ENCODE results near the gene FOXP2.

Gene FOXP2

DNA sequence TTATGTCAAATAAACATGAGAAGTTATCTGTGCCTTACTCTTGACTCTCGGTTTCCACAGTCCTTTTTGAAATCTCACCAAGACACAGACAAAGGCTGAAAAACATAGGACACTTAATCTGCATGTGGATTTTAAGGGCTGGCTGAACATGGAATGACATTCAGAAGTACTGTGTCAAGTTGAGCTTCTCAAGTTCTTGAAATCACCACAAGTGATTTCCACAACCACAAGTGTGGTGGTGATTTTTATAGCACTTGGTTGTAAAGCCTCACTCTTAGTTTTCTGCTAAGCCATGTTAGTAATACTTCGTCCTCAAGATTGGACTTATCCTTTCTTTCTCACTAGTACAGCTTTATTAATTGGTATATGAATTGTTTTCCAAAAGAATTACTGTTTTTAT lies 29.6 kb downstream of the FOXP2 start:
- DNase-seq (ENCODE audit: extremely low read depth, insufficient read length): no peak
- H3K4me3 ChIP-seq (replicated peaks; ENCODE audit: low read depth, low read length): no peak overlapping the region
- no peaks in the 10 kb centered on the region for H3K36me3 ChIP-seq (ENCODE audit: control insufficient read depth, insufficient read depth, low read length)
- TF ChIP-seq, protein P1, sequence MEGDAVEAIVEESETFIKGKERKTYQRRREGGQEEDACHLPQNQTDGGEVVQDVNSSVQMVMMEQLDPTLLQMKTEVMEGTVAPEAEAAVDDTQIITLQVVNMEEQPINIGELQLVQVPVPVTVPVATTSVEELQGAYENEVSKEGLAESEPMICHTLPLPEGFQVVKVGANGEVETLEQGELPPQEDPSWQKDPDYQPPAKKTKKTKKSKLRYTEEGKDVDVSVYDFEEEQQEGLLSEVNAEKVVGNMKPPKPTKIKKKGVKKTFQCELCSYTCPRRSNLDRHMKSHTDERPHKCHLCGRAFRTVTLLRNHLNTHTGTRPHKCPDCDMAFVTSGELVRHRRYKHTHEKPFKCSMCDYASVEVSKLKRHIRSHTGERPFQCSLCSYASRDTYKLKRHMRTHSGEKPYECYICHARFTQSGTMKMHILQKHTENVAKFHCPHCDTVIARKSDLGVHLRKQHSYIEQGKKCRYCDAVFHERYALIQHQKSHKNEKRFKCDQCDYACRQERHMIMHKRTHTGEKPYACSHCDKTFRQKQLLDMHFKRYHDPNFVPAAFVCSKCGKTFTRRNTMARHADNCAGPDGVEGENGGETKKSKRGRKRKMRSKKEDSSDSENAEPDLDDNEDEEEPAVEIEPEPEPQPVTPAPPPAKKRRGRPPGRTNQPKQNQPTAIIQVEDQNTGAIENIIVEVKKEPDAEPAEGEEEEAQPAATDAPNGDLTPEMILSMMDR (IDR thresholded peaks at IDR 0.05; ENCODE audit: insufficient read depth, low read length, poor library complexity, severe bottlenecking): no peak
- no peaks in the 10 kb centered on the region for H3K27me3 ChIP-seq (replicated peaks; ENCODE audit: control insufficient read depth, insufficient read depth, low read length)

- TF ChIP-seq, protein P1 (IDR thresholded peaks at IDR 0.05; ENCODE audit: insufficient read depth, low read length, poor library complexity, severe bottlenecking): no peak
- no peaks in the 10 kb centered on the region for H3K36me3 ChIP-seq (ENCODE audit: control insufficient read depth, insufficient read depth, low read length)
- H3K27me3 ChIP-seq (replicated peaks; ENCODE audit: control insufficient read depth, insufficient read depth, low read length): no peaks in the 10 kb centered on the region
- no peak overlapping the region for H3K4me3 ChIP-seq (replicated peaks; ENCODE audit: low read depth, low read length)
- DNase-seq (ENCODE audit: extremely low read depth, insufficient read length): no peak
These were observed 35.8 kb downstream of the FOXP2 start for GRCh38 chr7:114450431-114450830.

DNA sequence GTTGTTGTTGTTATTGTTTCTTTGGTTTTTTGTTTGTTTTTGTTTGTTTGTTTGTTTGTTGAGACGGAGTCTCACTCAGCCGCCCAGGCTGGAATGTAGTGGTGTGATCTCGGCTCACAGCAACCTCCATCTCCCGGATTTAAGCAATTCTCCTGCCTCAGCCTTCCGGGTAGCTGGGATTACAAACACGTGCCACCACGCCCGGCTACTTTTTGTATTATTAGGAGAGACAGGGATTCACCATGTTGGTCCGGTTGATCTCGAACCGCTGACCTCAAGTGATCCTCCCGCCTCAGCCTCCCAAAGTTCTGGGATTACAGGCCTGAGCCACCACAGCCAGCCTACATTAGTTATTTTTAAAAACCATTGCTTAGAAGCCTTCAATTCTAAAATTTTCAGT lies 45.0 kb downstream of the FOXP2 start:
- TF ChIP-seq, protein P1 (IDR thresholded peaks at IDR 0.05; ENCODE audit: insufficient read depth, low read length, poor library complexity, severe bottlenecking): no peak
- no peak for DNase-seq (ENCODE audit: extremely low read depth, insufficient read length)
- no peak overlapping the region for H3K4me3 ChIP-seq (replicated peaks; ENCODE audit: low read depth, low read length)
- H3K27me3 ChIP-seq (replicated peaks; ENCODE audit: control insufficient read depth, insufficient read depth, low read length): no peaks in the 10 kb centered on the region
- H3K36me3 ChIP-seq (ENCODE audit: control insufficient read depth, insufficient read depth, low read length): no peaks in the 10 kb centered on the region

DNA sequence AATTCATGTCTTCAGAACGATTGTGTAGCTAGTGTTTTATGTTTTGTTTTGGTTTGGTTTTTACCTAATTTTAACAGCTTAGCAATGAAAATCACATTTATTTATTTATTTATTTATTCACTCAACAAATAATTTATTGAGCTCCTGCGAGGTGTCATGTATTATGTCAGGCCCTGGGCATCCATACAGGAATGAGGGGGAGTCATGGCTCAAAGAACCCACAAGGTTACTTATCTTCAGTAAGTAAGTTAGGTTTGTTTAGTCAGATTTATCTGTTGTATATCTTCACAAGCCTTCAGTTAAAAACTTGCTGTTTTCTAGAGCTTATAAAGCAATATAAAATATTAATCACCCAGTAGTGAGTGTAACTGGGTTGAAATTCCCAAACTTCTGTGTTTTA lies 45.4 kb downstream of the FOXP2 start:
- H3K36me3 ChIP-seq (ENCODE audit: control insufficient read depth, insufficient read depth, low read length): no peaks in the 10 kb centered on the region
- no peak for DNase-seq (ENCODE audit: extremely low read depth, insufficient read length)
- H3K27me3 ChIP-seq (replicated peaks; ENCODE audit: control insufficient read depth, insufficient read depth, low read length): no peaks in the 10 kb centered on the region
- TF ChIP-seq, protein P1 (IDR thresholded peaks at IDR 0.05; ENCODE audit: insufficient read depth, low read length, poor library complexity, severe bottlenecking): no peak
- H3K4me3 ChIP-seq (replicated peaks; ENCODE audit: low read depth, low read length): no peak overlapping the region

DNA sequence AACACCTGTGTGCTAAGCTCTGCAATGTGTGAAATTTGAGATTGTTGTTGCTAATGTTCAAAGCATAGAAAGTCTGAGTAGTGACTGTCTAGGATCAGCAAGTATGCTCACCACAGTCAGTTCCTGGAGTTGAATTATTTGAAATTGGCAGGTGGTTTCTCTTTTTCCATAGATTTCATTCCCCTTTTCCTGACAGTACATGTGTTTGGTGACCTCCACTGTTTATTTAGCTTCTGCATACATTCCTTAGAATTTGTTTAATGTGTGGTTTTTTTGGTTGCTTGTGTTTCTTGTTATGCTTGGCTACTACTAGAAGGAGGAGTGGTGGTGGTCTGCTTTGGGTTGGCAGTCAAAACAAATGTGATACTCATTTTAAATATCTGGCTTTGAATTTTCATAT lies 52.3 kb downstream of the FOXP2 start:
- TF ChIP-seq, protein P1 (IDR thresholded peaks at IDR 0.05; ENCODE audit: insufficient read depth, low read length, poor library complexity, severe bottlenecking): no peak
- no peaks in the 10 kb centered on the region for H3K27me3 ChIP-seq (replicated peaks; ENCODE audit: control insufficient read depth, insufficient read depth, low read length)

DNA sequence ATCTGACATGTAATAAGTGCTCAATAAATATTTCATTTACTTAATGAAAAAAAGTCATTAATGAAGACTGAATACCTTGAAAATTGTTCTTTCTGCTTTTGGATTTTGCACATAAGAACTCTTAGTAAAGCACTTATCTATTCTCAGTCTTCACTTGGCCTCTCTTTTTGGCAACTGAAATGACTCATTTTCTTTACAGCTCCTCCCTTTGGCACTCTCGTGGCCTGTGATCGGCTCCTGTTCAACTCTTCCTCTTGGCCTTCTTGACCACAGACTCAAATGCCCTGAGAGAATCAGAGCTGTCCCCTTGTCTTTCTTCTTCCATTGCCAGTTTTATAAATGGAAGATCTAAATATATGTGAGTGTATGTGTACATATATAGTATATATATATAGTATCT lies 54.2 kb downstream of the FOXP2 start:
- Histone ChIP-seq H3K4me3 (replicated peaks; ENCODE audit: low read depth, low read length) (no peak overlapping the region), H3K27me3 (replicated peaks; ENCODE audit: control insufficient read depth, insufficient read depth, low read length) (no peaks in the 10 kb centered on the region), H3K36me3 (ENCODE audit: control insufficient read depth, insufficient read depth, low read length) (no peaks in the 10 kb centered on the region)
- TF ChIP-seq, protein P1 (IDR thresholded peaks at IDR 0.05; ENCODE audit: insufficient read depth, low read length, poor library complexity, severe bottlenecking): no peak
- peak; percentile 3 for DNase-seq (ENCODE audit: extremely low read depth, insufficient read length)

More for the DNA sequence above, 52.3 kb downstream of the FOXP2 start:
- Histone ChIP-seq H3K4me3 (replicated peaks; ENCODE audit: low read depth, low read length) (no peak overlapping the region), H3K36me3 (ENCODE audit: control insufficient read depth, insufficient read depth, low read length) (no peaks in the 10 kb centered on the region)
- no peak for DNase-seq (ENCODE audit: extremely low read depth, insufficient read length)

Measured in GM06990 (cell line).